Measurements from ENCODE around the gene PPAN.

The PPAN gene

DNA sequence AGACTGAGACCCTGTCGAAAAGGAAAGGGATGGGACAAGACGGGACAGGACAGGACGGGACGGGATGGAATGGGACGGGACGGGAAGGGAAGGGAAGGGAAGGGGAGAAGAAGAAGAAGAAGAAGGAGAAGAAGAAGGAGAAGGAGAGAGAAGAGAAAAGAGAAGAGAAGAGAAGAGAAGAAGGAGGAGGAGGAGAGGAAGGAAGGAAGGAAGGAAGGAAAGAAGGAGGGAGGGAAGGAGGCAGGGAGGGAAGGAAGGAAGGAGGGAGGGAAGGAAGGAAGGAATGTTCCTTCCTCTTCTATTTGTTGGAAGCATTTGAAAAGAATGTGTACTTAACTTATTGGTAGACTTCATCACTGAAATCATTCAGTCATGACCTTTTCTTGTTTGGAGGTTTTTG, 29.6 kb upstream of the PPAN start:
- no peak for TF ChIP-seq CTCF (IDR thresholded peaks at IDR 0.05; ENCODE audit: low read depth, low read length)

GRCh38 chr19:10078329-10078728, 27.8 kb upstream of the PPAN start:
- no peak for TF ChIP-seq CTCF (IDR thresholded peaks at IDR 0.05; ENCODE audit: low read depth, low read length)
- DNase-seq (ENCODE audit: extremely low read depth, low read depth), result no peak

More for the DNA sequence above, 29.6 kb upstream of the PPAN start:
- DNase-seq (ENCODE audit: extremely low read depth, low read depth), result no peak

DNA sequence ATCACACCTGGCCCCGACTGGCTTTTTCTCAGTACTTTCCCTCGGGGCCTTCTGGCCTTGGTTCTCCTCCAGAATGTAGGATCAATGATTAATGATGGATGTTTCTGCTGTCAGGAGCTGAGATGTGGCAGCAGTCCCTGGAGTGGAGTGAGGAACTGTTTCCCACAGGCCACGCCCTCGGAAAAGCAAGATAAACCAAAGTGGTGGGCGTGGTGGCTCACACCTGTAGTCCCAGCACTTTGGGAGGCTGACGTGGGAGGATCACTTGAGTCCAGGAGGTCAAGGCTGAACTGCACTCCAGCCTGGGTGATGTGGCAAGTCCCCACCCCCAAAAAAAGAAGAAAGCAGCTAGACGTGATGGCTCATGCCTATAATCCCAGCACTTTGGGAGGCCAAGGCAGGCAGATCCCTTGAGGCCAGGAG, 27.1 kb upstream of the PPAN start:
- DNase-seq (ENCODE audit: extremely low read depth, low read depth), result no peak
- TF ChIP-seq CTCF (IDR thresholded peaks at IDR 0.05; ENCODE audit: low read depth, low read length), result no peak

GRCh38 chr19:10083911-10084310, 22.3 kb upstream of the PPAN start:
- DNase-seq (ENCODE audit: extremely low read depth, low read depth), result no peak
- TF ChIP-seq CTCF (IDR thresholded peaks at IDR 0.05; ENCODE audit: low read depth, low read length), result no peak

GRCh38 chr19:10084803-10085202, 21.4 kb upstream of the PPAN start:
- DNase-seq (ENCODE audit: extremely low read depth, low read depth), result no peak
- no peak for TF ChIP-seq CTCF (IDR thresholded peaks at IDR 0.05; ENCODE audit: low read depth, low read length)

GRCh38 chr19:10085641-10086590, 20.2 kb upstream of the PPAN start, which contains the start of gene SHFL:
Gene SHFL (plus strand): TSS chr19:10086317. CDS start chr19:10086428, 111 bp downstream.
- TF ChIP-seq CTCF (IDR thresholded peaks at IDR 0.05; ENCODE audit: low read depth, low read length), result no peak
- DNase-seq (ENCODE audit: extremely low read depth, low read depth), result peak; percentile 24

- DNase-seq (ENCODE audit: extremely low read depth, low read depth), result no peak
- TF ChIP-seq CTCF (IDR thresholded peaks at IDR 0.05; ENCODE audit: low read depth, low read length), result no peak
These were observed 19.5 kb upstream of the PPAN start for GRCh38 chr19:10086591-10087192.
